Loucy (cell line): ENCODE results near the gene SCARB1.

Experiments
- H2AFZ ChIP-seq: fragments of 200-600 bp; sonication (generic); 2 replicates; pipeline ENCODE4 v1.6.0; 2016; ENCODE audit warnings: antibody characterized with exemption, mild to moderate bottlenecking, low read length, moderate library complexity
- H3F3A ChIP-seq: fragments of 200-600 bp; 2 replicates; pipeline ENCODE4 v1.6.0; 2016; ENCODE audit warnings: antibody characterized with exemption, low read depth, mild to moderate bottlenecking
- H3K27me3 ChIP-seq: fragments of 200-600 bp; sonication (generic); 2 replicates; pipeline ENCODE4 v1.6.1; 2014; ENCODE audit warnings: low read length, mild to moderate bottlenecking; ENCODE audit not compliant: insufficient read depth, poor library complexity, severe bottlenecking
- H3K36me3 ChIP-seq: fragments of 200-600 bp; sonication (generic); 2 replicates; pipeline ENCODE4 v1.6.1; 2016; ENCODE audit warnings: low read length; ENCODE audit not compliant: insufficient read depth
- H3K4me1 ChIP-seq: fragments of 200-600 bp; sonication (generic); 2 replicates; pipeline ENCODE4 v1.5.1; 2014; ENCODE audit warnings: low read length, mild to moderate bottlenecking; ENCODE audit not compliant: insufficient read depth, poor library complexity, severe bottlenecking
- H3K4me2 ChIP-seq: fragments of 200-600 bp; sonication (generic); 2 replicates; pipeline ENCODE4 v1.6.0; 2014; ENCODE audit warnings: antibody characterized with exemption, low read length, low read depth, mild to moderate bottlenecking; ENCODE audit not compliant: poor library complexity, severe bottlenecking
- H3K4me3 ChIP-seq: fragments of 200-600 bp; sonication (generic); 2 replicates; pipeline ENCODE4 v1.5.1; 2014; ENCODE audit warnings: low read length, mild to moderate bottlenecking, mixed read lengths; ENCODE audit not compliant: poor library complexity, severe bottlenecking
- H3K79me2 ChIP-seq: fragments of 200-600 bp; sonication (generic); 2 replicates; pipeline ENCODE4 v1.6.1; 2014; ENCODE audit warnings: low read length; ENCODE audit not compliant: insufficient read depth
- H3K9ac ChIP-seq: fragments of 200-600 bp; sonication (generic); 2 replicates; pipeline ENCODE4 v1.6.0; 2014; ENCODE audit warnings: mild to moderate bottlenecking, low read depth, low read length, moderate library complexity; ENCODE audit not compliant: poor library complexity, severe bottlenecking
- H3K9me2 ChIP-seq: fragments of 200-600 bp; sonication (generic); replicated peaks from 2 replicates; pipeline ENCODE4 v1.6.1; 2016; ENCODE audit warnings: low read depth, low read length, mixed read lengths
- H3K9me3 ChIP-seq: fragments of 200-600 bp; sonication (generic); 2 replicates; pipeline ENCODE4 v1.6.1; 2014; ENCODE audit warnings: mild to moderate bottlenecking, antibody characterized with exemption, low read length, low read depth; ENCODE audit not compliant: insufficient read depth
- H4K20me1 ChIP-seq: fragments of 200-600 bp; sonication (generic); 2 replicates; pipeline ENCODE4 v1.6.0; 2014; ENCODE audit warnings: antibody characterized with exemption, low read length, mild to moderate bottlenecking; ENCODE audit not compliant: insufficient read depth, poor library complexity, severe bottlenecking
- CTCF ChIP-seq: fragments of 200-600 bp; sonication (generic); conservative IDR thresholded peaks from 2 replicates; pipeline ENCODE4 v1.5.1; 2014; ENCODE audit warnings: mild to moderate bottlenecking, antibody characterized with exemption, low read length
- EZH2phosphoT487 ChIP-seq: fragments of 200-600 bp; IDR thresholded peaks from 2 replicates; pipeline ENCODE4 v1.6.1; 2018; ENCODE audit warnings: antibody characterized with exemption, mild to moderate bottlenecking, moderate library complexity, borderline replicate concordance

The SCARB1 gene

GRCh38 chr12:124778411-124778810 is 85.3 kb downstream of the SCARB1 start:
- H3K9me3 ChIP-seq = no peaks in the 10 kb centered on the region
- H2AFZ ChIP-seq = no peak overlapping the region
- H3K9ac ChIP-seq = no peak overlapping the region
- no peaks in the 10 kb centered on the region for H3K9me2 ChIP-seq
- H3K27me3 ChIP-seq = no peaks in the 10 kb centered on the region
- H3K36me3 ChIP-seq = no peaks in the 10 kb centered on the region
- H3K4me2 ChIP-seq = no peak overlapping the region
- TF ChIP-seq CTCF (no peak), EZH2phosphoT487 (no peak)
- H4K20me1 ChIP-seq = no peaks in the 10 kb centered on the region
- no peaks in the 10 kb centered on the region for H3K79me2 ChIP-seq
- no peaks in the 10 kb centered on the region for H3K4me1 ChIP-seq
- H3F3A ChIP-seq = no peaks in the 10 kb centered on the region
- no peak overlapping the region for H3K4me3 ChIP-seq

- no peak overlapping the region for H3K9ac ChIP-seq
- H3F3A ChIP-seq = no peaks in the 10 kb centered on the region
- no peaks in the 10 kb centered on the region for H3K36me3 ChIP-seq
- no peaks in the 10 kb centered on the region for H3K27me3 ChIP-seq
- TF ChIP-seq EZH2phosphoT487 (no peak), CTCF (no peak)
- H3K4me1 ChIP-seq = no peaks in the 10 kb centered on the region
- H3K79me2 ChIP-seq = no peaks in the 10 kb centered on the region
- no peaks in the 10 kb centered on the region for H3K9me2 ChIP-seq
- H2AFZ ChIP-seq = no peak overlapping the region
- H3K9me3 ChIP-seq = no peaks in the 10 kb centered on the region
- H4K20me1 ChIP-seq = no peaks in the 10 kb centered on the region
- H3K4me3 ChIP-seq = no peak overlapping the region
- H3K4me2 ChIP-seq = no peak overlapping the region
Observed at GRCh38 chr12:124777399-124778372, 86.0 kb downstream of the SCARB1 start.

GRCh38 chr12:124776125-124776513 is 87.5 kb downstream of the SCARB1 start:
- Histone ChIP-seq H2AFZ (no peak overlapping the region), H4K20me1 (no peaks in the 10 kb centered on the region), H3K9me3 (no peaks in the 10 kb centered on the region), H3K79me2 (no peaks in the 10 kb centered on the region), H3K4me2 (no peak overlapping the region), H3K36me3 (no peaks in the 10 kb centered on the region), H3K9ac (no peak overlapping the region), H3K9me2 (no peaks in the 10 kb centered on the region), H3F3A (no peaks in the 10 kb centered on the region), H3K27me3 (no peaks in the 10 kb centered on the region), H3K4me1 (no peaks in the 10 kb centered on the region), H3K4me3 (no peak overlapping the region)
- TF ChIP-seq EZH2phosphoT487 (no peak), CTCF (no peak)
